GM12878 (cell line): ENCODE measurements around the gene RAPGEF3. TPM values are rescaled to one million over a fixed set of nuclear protein-coding genes. Genes with fewer than 3 reads are reported as not detected.
A peak's percentile ranks its signal among the peaks of the same experiment; 100 is the strongest.

Experiments used
- ATAC-seq: fragments of 200-7000 bp; cut with Tn5 transposase; 3 replicates; pipeline ENCODE4 v1.9.1; 2020; ENCODE audit warnings: mild to moderate bottlenecking, moderate library complexity
- BruUV-seq: library from RNA; stranded (reverse); fragments of 400-500 nt; replicated peaks from 2 replicates; lab custom pipeline; 2021; lab: Mats Ljungman, UMichigan
- CTCF ChIA-PET: fragments of 300-600 bp; sonication (Branson Sonifier 250); formaldehyde crosslinking; extraction: SDS; loops from one replicate; lab custom pipeline; 2021; ENCODE audit warnings: inconsistent platforms; lab: Yijun Ruan, JAX
- POLR2A ChIA-PET: fragments of 350-600 bp; formaldehyde crosslinking; extraction: SDS; loops from one replicate; lab custom pipeline; 2021; ENCODE audit warnings: inconsistent platforms; lab: Charles Lee
- RAD21 ChIA-PET: fragments of 300-600 bp; sonication (Branson Sonifier 250); formaldehyde crosslinking; loops from one replicate; lab custom pipeline; 2023; ENCODE audit warnings: antibody characterized with exemption; ENCODE audit not compliant: unreplicated experiment; lab: Charles Lee
- SMC1A ChIA-PET: fragments of 300-600 bp; sonication (Branson Sonifier 250); formaldehyde crosslinking; loops from one replicate; lab custom pipeline; 2023; ENCODE audit not compliant: unreplicated experiment, uncharacterized antibody; lab: Charles Lee
- DNase-seq: peaks from one replicate; pipeline ENCODE4 v3.0.0-alpha.2; 2011; ENCODE audit warnings: low read depth, low spot score
- FAIRE-seq: peaks from 3 replicates; lab custom pipeline; 2011; peaks lifted over from hg19 to GRCh38; lab: Jason Lieb, UNC
- H2AFZ ChIP-seq: 2 replicates; pipeline ENCODE4 v1.6.0; 2011; ENCODE audit warnings: low read depth, low read length, control low read depth; ENCODE audit not compliant: control insufficient read depth
- H3K27ac ChIP-seq: 2 replicates; pipeline ENCODE4 v1.5.1; 2011; ENCODE audit warnings: control low read depth; ENCODE audit not compliant: control insufficient read depth, insufficient read depth
- H3K27me3 ChIP-seq, 2 experiments: replicated peaks in 1 of 2; 2 replicates each; pipeline versions ENCODE4 v1.6.0 to v1.6.1; 2011; ENCODE audit warnings: low read length in 1 of 2; ENCODE audit not compliant: control insufficient read depth in 2 of 2, insufficient read depth in 2 of 2
- H3K36me3 ChIP-seq, 2 experiments: 2 replicates each; pipeline ENCODE4 v1.5.1; 2011; ENCODE audit warnings: low read length in 1 of 2; ENCODE audit not compliant: control insufficient read depth in 2 of 2, insufficient read depth in 2 of 2
- H3K4me1 ChIP-seq: 2 replicates; pipeline ENCODE4 v1.6.1; 2011; ENCODE audit warnings: mild to moderate bottlenecking, low read length, moderate library complexity, mixed read lengths; ENCODE audit not compliant: control insufficient read depth, insufficient read depth
- H3K4me2 ChIP-seq: 2 replicates; pipeline ENCODE4 v1.6.0; 2011; ENCODE audit warnings: control low read depth; ENCODE audit not compliant: control insufficient read depth, insufficient read depth
- H3K4me3 ChIP-seq: fragments of 200-600 bp; sonication (generic); 2 replicates; pipeline ENCODE4 v1.5.1; 2016
- H3K79me2 ChIP-seq: 2 replicates; pipeline ENCODE4 v1.6.0; 2011; ENCODE audit warnings: low read length; ENCODE audit not compliant: control insufficient read depth, insufficient read depth
- H3K9ac ChIP-seq: 2 replicates; pipeline ENCODE4 v1.8.0; 2011; ENCODE audit warnings: low read length, control low read depth, mixed read lengths; ENCODE audit not compliant: control insufficient read depth, insufficient read depth
- H3K9me3 ChIP-seq: replicated peaks from 3 replicates; pipeline ENCODE4 v1.5.1; 2011; ENCODE audit warnings: mild to moderate bottlenecking, low read length; ENCODE audit not compliant: control insufficient read depth, insufficient read depth
- H4K20me1 ChIP-seq: 2 replicates; pipeline ENCODE4 v1.6.0; 2011; ENCODE audit not compliant: control insufficient read depth, insufficient read depth
- CTCF ChIP-seq, 3 experiments: IDR thresholded peaks in 2 of 3; conservative IDR thresholded peaks in 1 of 3; 2 replicates each; pipeline ENCODE4 v1.5.1; 2011; ENCODE audit warnings: low read depth in 3 of 3, low read length in 3 of 3, mild to moderate bottlenecking in 3 of 3, control low read depth in 2 of 3, moderate library complexity in 2 of 3, inconsistent platforms in 1 of 3, mixed read lengths in 1 of 3; ENCODE audit not compliant: control insufficient read depth in 2 of 3, insufficient read depth in 1 of 3; ENCODE audit errors: extremely low read depth in 1 of 3
- MTA3 ChIP-seq: IDR thresholded peaks from 2 replicates; pipeline ENCODE4 v1.6.1; 2012; ENCODE audit warnings: low read length, inconsistent platforms, borderline replicate concordance
- PAX5 ChIP-seq: IDR thresholded peaks from 2 replicates; pipeline ENCODE4 v1.6.1; 2011; ENCODE audit warnings: low read depth, low read length, borderline replicate concordance
- RAD21 ChIP-seq: IDR thresholded peaks from 2 replicates; pipeline ENCODE4 v1.6.1; 2011; ENCODE audit warnings: mild to moderate bottlenecking, low read depth, low read length, moderate library complexity; ENCODE audit not compliant: insufficient read depth
- RUNX3 ChIP-seq: IDR thresholded peaks from 2 replicates; pipeline ENCODE4 v1.6.1; 2012; ENCODE audit warnings: low read length, inconsistent platforms
- SMC3 ChIP-seq: IDR thresholded peaks from 2 replicates; pipeline ENCODE4 v1.6.1; 2011; ENCODE audit warnings: low read length, improper control_type of control experiment, borderline replicate concordance
- WGBS: methylation state at CpG from one replicate; pipeline ENCODE4 v1.1.6; 2016; ENCODE audit warnings: low lambda C conversion rate; ENCODE audit not compliant: insufficient replicate concordance, insufficient coverage; ENCODE audit errors: missing lambda C conversion rate; 5-methylcytosine and 5-hydroxymethylcytosine counted together
- in situ Hi-C: fragments of 300-500 bp; cut with MboI; formaldehyde crosslinking; loops from 9 replicates; pipeline ENCODE4 v1.14.3; 2018; ENCODE audit warnings: mixed read lengths
- intact Hi-C: fragments of 100-400 bp; cut with micrococcal nuclease; formaldehyde crosslinking; loops from one replicate; pipeline ENCODE4 v1.14.2; 2022; ENCODE audit not compliant: unreplicated experiment
- polyA plus RNA-seq, 11 experiments: library from polyadenylated mRNA; depleted of rRNA in 4 of 11; unstranded in 6 of 11; stranded (reverse) in 5 of 11; fragments of >200 nt; fragmentation: Nextera tagmentation in 4 of 11; fragmentation: Illumina TruSeq in 1 of 11; extraction: Ambion mirVana in 4 of 11; extraction: Trizol in 1 of 11; gene quantifications; 1 replicate in 1 of 11; 2 replicates in 10 of 11; pipeline versions ENCODE4 v1.2.1 to v1.2.3, GENCODE V29; 2011 to 2016; ENCODE audit warnings: inconsistent platforms in 2 of 11, missing spikeins in 2 of 11, low read depth in 1 of 11
- total RNA-seq, 4 experiments: library from RNA; depleted of rRNA in 3 of 4; stranded (reverse); fragments of >200 nt in 3 of 4; fragmentation: Illumina TruSeq in 1 of 4; extraction: Trizol in 1 of 4; gene quantifications; 2 replicates each; pipeline versions ENCODE4 v1.2.1 to v1.2.3, GENCODE V29; 2013 to 2021

The RAPGEF3 gene
- total and polyA plus RNA-seq, 10 of the 15 experiments (the other 5 are each of a cell fraction or from before 2014, with no cell fraction given): 0.02 to 0.92 (median 0.31) TPM; not detected in 2

DNA sequence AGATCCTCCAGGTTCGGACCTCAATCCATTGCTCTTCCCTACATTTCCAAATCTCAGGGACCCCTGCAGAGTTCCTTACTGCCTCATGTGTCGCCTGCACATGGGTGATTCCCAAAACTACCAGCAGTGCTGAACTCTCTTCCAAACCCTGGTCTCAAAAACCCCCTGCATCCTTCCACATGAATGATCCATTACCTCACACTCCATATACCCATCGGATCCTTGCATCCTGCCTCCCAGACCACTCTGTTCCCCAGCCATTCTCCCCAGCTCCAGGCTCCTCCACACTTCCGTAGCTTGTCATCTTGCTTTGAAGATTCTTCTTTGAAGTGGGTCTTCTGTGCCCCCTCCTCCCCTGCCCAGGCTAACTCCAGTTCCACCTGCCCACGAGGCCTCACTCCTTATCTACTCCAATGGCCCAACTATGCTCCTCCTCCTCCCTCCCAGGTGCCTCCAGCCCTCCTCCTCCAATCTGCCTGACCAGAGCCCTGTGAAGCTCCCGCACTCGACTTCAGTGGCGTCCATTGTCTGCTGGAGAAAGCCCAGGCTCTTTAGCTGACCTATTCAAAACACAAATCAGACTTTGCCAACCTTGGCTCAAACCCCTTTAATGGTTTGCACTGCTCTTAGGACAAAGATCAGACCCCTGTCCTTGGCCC lies 13.8 kb downstream of the RAPGEF3 start:
- Histone ChIP-seq H3K36me3 (no peaks in the 10 kb centered on the region), H4K20me1 (no peaks in the 10 kb centered on the region), H3K9me3 (no peaks in the 10 kb centered on the region), H3K27ac (no peak overlapping the region), H3K4me3 (no peak overlapping the region), H3K27me3 (no peaks in the 10 kb centered on the region), H3K4me1 (peaks cover 23% of the 10 kb centered on the region), H3K9ac (no peak overlapping the region), H3K79me2 (no peaks in the 10 kb centered on the region), H2AFZ (no peak overlapping the region), H3K4me2 (no peak overlapping the region)
- DNase-seq (no peak), FAIRE-seq (no peak), ATAC-seq (no peak)
- intact Hi-C loops: no loop called here
- ChIA-PET POLR2A (interaction anchor here (1.4 to 5.5 kb wide), 3 partner anchors 10 to 23 kb away, joined by 3 to 40 read pairs (median 14); no protein-coding TSS in a partner anchor), CTCF (interaction anchor here (0.9 to 10.4 kb wide), 12 partner anchors 12 to 93 kb away, joined by 3 to 814 read pairs (median 79); partner anchors contain the start of genes ENDOU, RAPGEF3, RPAP3 and SLC48A1), RAD21 (interaction anchor here (1.3 to 7.8 kb wide), 9 partner anchors 13 to 95 kb away, joined by 5 to 327 read pairs (median 60); partner anchors contain the start of genes ENDOU, RAPGEF3 and SLC48A1), SMC1A (interaction anchor here (1.7 to 10.3 kb wide), 8 partner anchors 13 to 95 kb away, joined by 5 to 277 read pairs (median 100); partner anchors contain the start of genes ENDOU, RAPGEF3, RPAP3 and SLC48A1)
- in situ Hi-C loops: no loop called here
- 54% methylated on average over 8 of the region's 8 CpGs for WGBS
- TF ChIP-seq RUNX3: no peak
- no peak for TF ChIP-seq PAX5
- no peak for TF ChIP-seq MTA3
- BruUV-seq: no TSS peak

- intact Hi-C loops: no loop called here
- DNase-seq (no peak), ATAC-seq (no peak), FAIRE-seq (no peak)
- BruUV-seq: no TSS peak
- ChIA-PET SMC1A (interaction anchor here (1.3 to 10.3 kb wide), 10 partner anchors 14 to 142 kb away, joined by 4 to 277 read pairs (median 66); partner anchors contain the start of genes ENDOU, RAPGEF3, RPAP3 and SLC48A1), POLR2A (interaction anchor here (1.4 to 5.5 kb wide), 4 partner anchors 11 to 24 kb away, joined by 3 to 40 read pairs (median 9); partner anchors contain the start of gene RAPGEF3), CTCF (interaction anchor here (0.8 to 10.4 kb wide), 17 partner anchors 12 to 874 kb away, joined by 3 to 814 read pairs (median 36); partner anchors contain the start of genes ENDOU, RAPGEF3, RPAP3 and SLC48A1), RAD21 (interaction anchor here (1.3 to 7.8 kb wide), 11 partner anchors 12 to 96 kb away, joined by 3 to 327 read pairs (median 42); partner anchors contain the start of genes ENDOU, RAPGEF3 and SLC48A1)
- 10% methylated on average over 10 of the region's 10 CpGs for WGBS
- Histone ChIP-seq H3K9me3 (no peaks in the 10 kb centered on the region), H3K27me3 (no peaks in the 10 kb centered on the region), H3K4me3 (no peak overlapping the region), H3K4me2 (no peak overlapping the region), H3K79me2 (no peaks in the 10 kb centered on the region), H4K20me1 (no peaks in the 10 kb centered on the region), H3K27ac (no peak overlapping the region), H2AFZ (no peak overlapping the region), H3K4me1 (peaks cover 30% of the 10 kb centered on the region), H3K36me3 (no peaks in the 10 kb centered on the region), H3K9ac (no peak overlapping the region)
- in situ Hi-C loops: no loop called here
- TF ChIP-seq RAD21 (peak; percentile 62), RUNX3 (peak; percentile 35), CTCF (IDR thresholded peaks at IDR 0.05 in 2 of 3, conservative IDR thresholded peaks at IDR 0.05 in 1 of 3; ENCODE audit: control insufficient read depth in 2 of 3, extremely low read depth in 1 of 3, insufficient read depth in 1 of 3, low read depth in 3 of 3, low read length in 3 of 3) (peak; percentile 62 to 73 (median 64); a peak in 5 of 6 replicates), SMC3 (peak; percentile 74; the same call in 1 of the 2 replicates)
Measured at GRCh38 chr12:47744005-47744651, 14.6 kb downstream of the RAPGEF3 start.
